AG20443 (cell line): Measurements from ENCODE around the gene HFM1.

Experiments used
- DNase-seq: peaks from one replicate; pipeline ENCODE4 v3.0.0; 2012; ENCODE audit warnings: low spot score, mixed read lengths

HFM1 gene

GRCh38 chr1:91234181-91234580, 170.5 kb downstream of the HFM1 start:
- DNase-seq = no peak

- DNase-seq = no peak
Observed at GRCh38 chr1:91226741-91227140, 177.9 kb downstream of the HFM1 start.

DNA sequence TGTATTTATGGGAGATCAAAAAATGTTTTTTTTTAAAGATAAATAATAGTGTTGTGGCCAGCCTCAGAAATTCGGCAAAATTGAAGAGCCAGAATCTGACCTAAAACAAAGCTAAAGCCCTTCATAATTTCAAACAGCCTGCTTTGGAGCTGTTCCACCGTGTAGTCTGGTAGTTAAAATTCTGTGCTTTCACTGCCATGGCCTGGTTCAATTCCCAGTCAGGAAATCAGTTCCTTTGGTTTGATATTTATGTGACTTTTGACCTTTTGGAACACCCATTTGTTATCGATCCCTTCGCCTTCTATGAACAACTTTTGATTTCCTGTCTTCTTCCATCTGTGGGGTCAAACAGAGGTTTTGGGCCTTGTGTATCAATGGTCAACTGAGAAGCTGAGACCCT, 179.8 kb downstream of the HFM1 start:
- DNase-seq = no peak

DNA sequence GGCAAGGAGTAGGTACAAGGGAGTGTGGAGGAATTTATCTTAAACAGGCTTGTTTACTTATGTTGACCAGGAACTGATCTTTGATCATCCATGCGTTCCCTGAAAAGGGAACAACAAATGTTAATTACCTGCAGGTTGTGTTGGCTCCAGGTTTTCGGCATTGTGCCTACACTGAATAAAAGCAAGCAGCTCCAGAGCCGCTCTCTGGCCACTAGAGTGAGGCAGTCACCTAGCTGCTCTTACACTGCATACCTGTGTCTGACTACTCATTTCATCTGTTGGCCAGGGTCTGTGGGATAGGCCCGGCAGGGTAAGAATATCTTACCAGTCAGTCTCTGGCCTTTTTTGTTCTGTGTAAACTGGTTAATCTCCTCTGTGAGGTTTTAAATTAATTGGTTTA, 183.6 kb downstream of the HFM1 start:
- DNase-seq = no peak

DNA sequence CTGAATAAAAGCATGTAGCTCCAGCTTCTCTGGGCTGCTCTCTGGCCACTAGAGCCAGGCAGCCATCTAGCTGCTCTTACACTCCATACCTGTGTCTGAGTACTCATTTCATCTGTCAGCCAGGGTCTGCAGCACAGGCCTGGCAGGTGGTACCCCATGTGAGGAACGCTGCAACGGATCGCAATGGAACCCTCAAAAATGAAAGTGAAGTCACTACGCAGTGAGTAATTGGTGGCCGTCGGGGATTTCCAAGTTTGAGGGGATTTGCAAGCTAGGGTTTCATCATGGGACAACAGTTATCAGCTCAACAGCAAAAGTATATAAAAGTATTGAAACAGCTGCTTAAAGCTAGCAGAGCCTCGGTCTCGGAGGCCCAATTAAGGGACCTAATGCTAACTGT, 186.7 kb downstream of the HFM1 start:
- DNase-seq = no peak
